ENCODE measurements around the gene GNPNAT1.

- TF ChIP-seq CTCF (conservative IDR thresholded peaks at IDR 0.05; ENCODE audit: low read depth, low read length) = no peak
- TF ChIP-seq EZH2 (IDR thresholded peaks at IDR 0.05; ENCODE audit: low read length, unreplicated experiment) = no peak
- no peak for TF ChIP-seq EZH2phosphoT487 (IDR thresholded peaks at IDR 0.05; ENCODE audit: borderline replicate concordance, low read length)
Observed at GRCh38 chr14:52834440-52834842, 43.0 kb upstream of the GNPNAT1 start.

Data from PC-3 (cell line).